Regular cardiac myocyte (primary cell): Measurements from ENCODE around the gene SMDT1. TPM values are rescaled to one million over a fixed set of nuclear protein-coding genes. Genes with fewer than 3 reads are reported as not detected.

Experiments
- total RNA-seq: library from RNA; depleted of rRNA; stranded (reverse); fragments of >200 nt; gene quantifications from 2 replicates; pipeline ENCODE4 v1.2.3, GENCODE V29; 2014

The SMDT1 gene, protein sequence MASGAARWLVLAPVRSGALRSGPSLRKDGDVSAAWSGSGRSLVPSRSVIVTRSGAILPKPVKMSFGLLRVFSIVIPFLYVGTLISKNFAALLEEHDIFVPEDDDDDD
- total RNA-seq, result 2.0 and 3.3 TPM in 2 replicates

DNA sequence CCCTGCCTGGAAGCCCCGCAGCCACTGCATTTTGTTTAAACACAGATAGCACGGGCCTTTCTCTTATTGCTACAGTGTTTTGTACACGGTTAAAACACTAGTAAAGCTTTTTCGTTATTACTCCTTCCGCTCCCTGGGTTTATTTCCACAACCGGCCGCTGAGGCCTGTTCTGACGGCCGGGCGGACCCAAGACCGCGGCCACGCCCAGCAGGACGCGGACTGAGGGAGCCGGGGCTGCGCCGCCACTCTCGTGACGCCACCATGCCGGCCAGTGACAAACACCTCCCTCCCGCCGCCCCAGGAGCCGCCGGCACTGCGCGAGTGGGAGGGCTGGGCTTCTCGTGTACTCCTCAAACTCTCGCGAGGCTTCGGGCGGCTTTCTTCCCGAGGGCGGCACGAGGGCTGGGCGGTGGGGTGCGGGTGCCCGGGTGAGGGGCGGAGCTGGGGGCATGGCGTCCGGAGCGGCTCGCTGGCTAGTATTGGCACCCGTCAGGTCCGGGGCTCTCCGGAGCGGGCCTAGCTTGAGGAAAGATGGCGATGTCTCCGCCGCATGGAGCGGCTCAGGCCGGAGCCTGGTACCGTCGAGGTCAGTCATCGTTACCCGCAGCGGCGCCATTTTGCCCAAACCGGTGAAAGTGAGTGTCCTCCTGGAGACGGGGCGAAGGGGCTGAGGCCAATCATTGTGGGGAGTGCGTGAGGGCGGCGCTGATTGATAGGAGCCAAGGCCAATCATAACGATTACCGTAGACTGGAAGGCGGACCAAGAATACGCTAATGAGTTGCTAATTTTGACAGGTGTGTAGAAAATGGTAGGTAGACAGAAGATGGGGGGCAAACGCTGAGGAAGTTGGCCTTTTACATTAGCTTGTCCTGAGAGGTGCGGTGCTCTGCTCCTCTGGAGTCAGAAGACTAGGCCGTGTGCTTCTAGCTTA, at the start of gene SMDT1:
TSS of gene SMDT1 (plus strand) at position 382 of the 933 bp plus-strand sequence. CDS start at position 451, 69 bp downstream.

DNA sequence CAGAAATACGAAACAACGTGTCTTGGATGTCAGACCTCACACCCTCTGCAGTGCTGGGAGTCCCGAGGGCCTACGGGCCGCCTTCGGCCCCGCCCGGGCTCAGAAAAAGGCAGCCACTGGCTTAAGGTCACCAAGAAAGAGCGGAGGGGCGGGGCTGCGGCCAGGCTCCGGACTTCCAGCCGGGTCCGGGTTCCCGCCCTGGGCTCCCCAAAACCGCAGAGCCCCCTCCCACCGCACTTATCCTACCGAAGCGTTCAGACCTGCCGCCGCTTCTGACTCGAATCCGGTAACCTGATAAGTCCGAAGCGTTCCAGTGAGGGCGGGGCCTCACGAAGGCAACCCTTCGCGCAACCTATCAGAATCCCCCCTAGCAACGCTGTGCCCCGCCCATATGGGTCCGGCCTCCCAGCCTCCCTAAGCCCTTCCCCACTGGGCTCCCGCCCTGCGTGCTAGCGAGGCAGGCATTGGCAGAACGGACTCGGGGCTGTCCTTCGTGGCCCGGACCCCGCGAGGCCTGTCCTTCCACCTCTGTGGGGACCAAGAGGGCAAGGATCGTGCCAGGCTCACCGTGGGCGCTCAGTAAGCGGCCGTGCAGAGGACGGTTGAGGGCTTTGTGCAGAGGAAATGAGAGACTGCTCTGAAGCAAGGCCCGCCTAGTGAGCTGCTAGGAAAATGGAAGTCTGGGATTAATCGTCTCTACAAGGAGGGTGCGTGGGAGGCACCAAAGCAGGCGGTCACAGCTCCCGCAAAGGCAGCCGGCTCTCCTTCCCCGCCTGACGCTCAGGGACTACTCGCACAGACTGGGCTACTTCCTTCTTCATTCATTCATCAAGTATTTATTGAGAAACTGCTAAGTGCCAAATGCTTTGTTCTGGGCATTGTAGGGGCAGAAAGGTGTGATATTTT, 8.7 kb upstream of the SMDT1 start, which contains the start of gene NAGA:
TSS of gene NAGA (minus strand) at position 296 of the 906 bp plus-strand sequence. CDS start 515 bp downstream, outside the sequence.

DNA sequence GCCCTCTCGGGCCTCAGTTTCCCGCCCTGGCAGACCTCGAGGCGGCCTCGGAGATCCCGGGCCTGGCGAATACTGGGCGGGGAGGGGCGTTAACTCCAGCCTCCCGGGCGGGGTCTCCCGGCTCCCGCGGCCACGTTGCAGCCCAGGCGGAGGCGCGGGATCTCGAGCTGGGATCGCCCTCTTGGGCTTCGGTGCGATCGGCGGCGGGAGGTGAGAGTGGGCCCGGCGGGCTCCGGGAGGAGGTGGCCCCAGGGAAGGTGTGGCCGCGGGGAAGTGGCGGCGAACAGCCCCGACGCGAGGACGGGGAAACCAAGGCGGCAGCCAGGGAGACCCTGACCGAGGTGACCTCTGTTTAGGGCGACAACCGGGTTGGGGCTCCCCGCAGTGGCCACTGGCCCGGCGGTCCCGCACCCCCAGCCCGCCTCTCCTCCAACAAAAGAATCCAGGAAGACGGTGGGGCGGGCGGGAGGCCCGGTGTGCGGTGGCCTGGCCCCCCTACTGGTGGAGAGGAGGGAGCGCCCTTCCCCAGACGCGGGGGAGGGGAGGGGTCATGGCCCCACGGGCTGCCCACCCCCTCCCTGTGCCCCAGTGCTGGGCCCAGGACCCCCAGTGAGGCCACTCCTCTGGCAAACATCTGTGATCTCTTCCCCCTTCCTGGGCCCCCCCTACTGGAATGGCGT, 5.2 kb upstream of the SMDT1 start, which contains the start of gene PHETA2:
TSS of gene PHETA2 (plus strand) at position 117 of the 680 bp plus-strand sequence. CDS start 3,046 bp downstream, outside the sequence.

DNA sequence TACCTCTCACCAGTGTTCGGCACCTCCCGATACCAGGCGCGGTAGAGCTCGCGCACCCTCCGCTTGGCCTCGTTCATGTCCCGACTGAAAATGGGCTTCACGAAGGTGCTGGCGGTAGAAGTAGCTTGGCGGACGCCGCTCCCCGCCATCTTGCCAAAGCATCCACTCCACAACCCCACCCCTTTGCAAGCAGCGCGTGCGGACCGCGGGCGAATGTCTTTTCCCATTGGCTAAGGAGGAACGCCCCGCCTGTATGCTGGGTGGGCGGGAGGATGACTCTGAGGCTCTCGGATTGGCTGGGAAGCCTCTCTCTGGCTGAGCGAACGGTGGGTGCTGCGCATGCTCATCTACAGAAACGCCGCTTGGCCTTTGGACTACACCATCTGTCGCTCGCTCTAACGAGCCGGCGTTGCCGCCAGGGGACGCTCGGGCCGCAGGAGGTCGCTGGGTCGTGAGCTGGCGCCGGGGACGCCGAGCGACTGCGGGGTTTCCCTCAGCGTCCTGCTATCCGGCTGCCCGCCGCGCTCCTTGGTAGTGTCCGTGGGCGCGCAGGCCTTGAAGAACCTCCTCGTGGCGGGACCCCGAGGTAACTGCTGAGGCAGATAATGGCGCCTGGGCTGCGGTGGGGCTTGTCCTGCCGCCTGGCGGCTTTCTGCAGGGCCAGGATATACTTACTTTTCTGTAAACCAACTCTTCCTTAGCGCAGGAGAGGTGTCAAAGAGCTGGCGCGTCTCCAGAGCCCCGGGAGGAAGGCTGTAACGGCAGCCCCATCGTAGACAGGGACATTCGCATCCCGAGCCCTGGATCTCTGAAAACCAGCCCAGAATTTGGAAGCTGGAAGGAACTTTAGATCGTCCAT, 11.3 kb downstream of the SMDT1 start, which contains the start of gene NDUFA6:
TSS of gene NDUFA6 (minus strand) at position 177 of the 859 bp plus-strand sequence. CDS start at position 149, 28 bp downstream.

DNA sequence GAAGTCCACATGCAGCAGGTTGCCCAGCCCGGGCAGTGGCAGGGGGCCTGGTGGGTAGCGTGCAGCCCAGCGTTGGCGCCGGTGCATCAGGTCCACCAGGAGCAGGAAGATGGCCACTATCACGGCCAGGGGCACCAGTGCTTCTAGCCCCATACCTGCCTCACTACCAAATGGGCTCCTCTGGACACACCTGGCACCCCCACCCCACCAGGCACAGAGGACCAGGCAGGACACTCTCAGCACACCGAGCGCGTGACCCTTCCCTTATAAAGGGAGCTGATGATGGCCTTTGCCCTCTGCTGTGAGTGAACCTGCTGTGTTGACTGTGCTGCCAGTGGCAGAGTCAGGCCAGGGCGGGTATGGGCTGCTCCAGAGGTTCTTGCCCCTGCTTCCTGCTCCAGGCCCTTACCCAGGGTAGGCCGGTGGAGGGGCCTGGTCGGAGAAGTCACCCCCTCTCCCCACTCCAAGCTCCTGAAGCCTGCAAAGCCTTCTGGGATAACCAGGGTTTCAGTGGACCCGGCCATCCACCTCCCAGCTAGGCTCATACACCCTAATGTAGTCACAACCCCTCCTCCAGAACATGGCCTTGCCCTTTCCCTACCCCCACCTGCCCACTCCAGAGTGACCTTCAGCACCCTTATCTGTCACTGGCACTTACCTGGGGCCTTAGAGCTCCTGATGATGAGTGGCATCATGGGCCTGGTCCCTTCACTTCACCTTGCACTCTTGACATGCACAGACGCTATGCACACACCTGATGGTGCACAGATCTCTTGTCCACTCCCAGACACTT, 51.3 kb downstream of the SMDT1 start, which contains the start of gene CYP2D6:
TSS of gene CYP2D6 (minus strand) at position 172 of the 793 bp plus-strand sequence. CDS start at position 153, 19 bp downstream.

Other genes with a start within 250 kb of the SMDT1 start
- 23.4 and 33.0 TPM in 2 replicates for gene SREBF2, start 246.6 kb upstream of the SMDT1 start, total RNA-seq
- gene SHISA8, start 164.6 kb upstream of the SMDT1 start, total RNA-seq, result not detected in 2 replicates
- under 0.01 TPM in 1 of 2 replicates, not detected in the other for gene TNFRSF13C, start 152.9 kb upstream of the SMDT1 start, total RNA-seq
- gene CENPM, start 132.5 kb upstream of the SMDT1 start, total RNA-seq, result 3.4 and 30.1 TPM in 2 replicates
- gene SEPTIN3, start 110.3 kb upstream of the SMDT1 start, total RNA-seq, result under 0.01 TPM in 1 of 2 replicates, not detected in the other
- gene WBP2NL, start 80.9 kb upstream of the SMDT1 start, total RNA-seq, result 0.19 and 0.56 TPM in 2 replicates
- 22.0 and 27.1 TPM in 2 replicates for gene NAGA, start 8.9 kb upstream of the SMDT1 start, total RNA-seq
- gene PHETA2, start 5.5 kb upstream of the SMDT1 start, total RNA-seq, result 16.5 and 17.5 TPM in 2 replicates
- gene NDUFA6, start 11.1 kb downstream of the SMDT1 start, total RNA-seq, result 31.3 and 47.7 TPM in 2 replicates
- gene CYP2D6, start 51.1 kb downstream of the SMDT1 start, total RNA-seq, result under 0.01 and 0.56 TPM in 2 replicates
- 18.3 and 25.5 TPM in 2 replicates for gene TCF20, start 191.0 kb downstream of the SMDT1 start, total RNA-seq